Right renal pelvis (tissue), 4 donors: Measurements from ENCODE around the gene NUP98. TPM values are rescaled to one million over a fixed set of nuclear protein-coding genes. Genes with fewer than 3 reads are reported as not detected.
A peak's percentile ranks its signal among the peaks of the same experiment; 100 is the strongest.
"Not testable (repeated sequence)": the region's sequence is repeated elsewhere in the genome, so short reads cannot be mapped to it uniquely, and the experiment has no call there.

Experiments used
- DNase-seq, 4 donors: peaks; one replicate each; pipeline ENCODE4 v3.0.0-alpha.2; 2013; ENCODE audit warnings: low read depth in 4 of 4, low spot score in 3 of 4, missing footprints in 1 of 4
- polyA plus RNA-seq, 4 donors: library from polyadenylated mRNA; unstranded; fragments of 120-200 nt; gene quantifications; one replicate each; pipeline ENCODE4 v1.2.1, GENCODE V29; 2013; ENCODE audit not compliant: insufficient read length in 4 of 4

Gene NUP98
- polyA plus RNA-seq, 4 donors, result 60.2 to 63.0 (median 61.3) TPM

GRCh38 chr11:3645552-3645951 lies 151.8 kb downstream of the NUP98 start:
- DNase-seq, result no peak

GRCh38 chr11:3644817-3645235 lies 152.5 kb downstream of the NUP98 start, which contains the start of gene ART1:
ART1 (plus strand) TSS chr11:3645128; CDS start chr11:3659214, 14,086 bp downstream.
- no peak for DNase-seq

GRCh38 chr11:3643102-3643546 lies 154.2 kb downstream of the NUP98 start:
- not testable (repeated sequence) for DNase-seq

- peak; percentile 78 to 83 (median 80) for DNase-seq
Observed at GRCh38 chr11:3642071-3642951, 155.0 kb downstream of the NUP98 start.

GRCh38 chr11:3641701-3642070 lies 155.7 kb downstream of the NUP98 start, which contains the start of gene ART5:
ART5 (minus strand) TSS chr11:3641992; CDS start chr11:3641862, 130 bp downstream.
- no peak for DNase-seq

- DNase-seq, result no peak
Observed at GRCh38 chr11:3641191-3641590, 156.2 kb downstream of the NUP98 start.

- DNase-seq, result no peak
Observed at GRCh38 chr11:3639841-3640240, 157.5 kb downstream of the NUP98 start.

GRCh38 chr11:3638513-3638912 lies 158.8 kb downstream of the NUP98 start:
- DNase-seq, result no peak

GRCh38 chr11:3637201-3637600 lies 160.2 kb downstream of the NUP98 start:
- no peak for DNase-seq

- no peak for DNase-seq
Observed at GRCh38 chr11:3635641-3636375, 161.5 kb downstream of the NUP98 start.

GRCh38 chr11:3632070-3632660 lies 165.2 kb downstream of the NUP98 start:
- DNase-seq, result no peak

- no peak for DNase-seq
Observed at GRCh38 chr11:3631331-3631730, 166.0 kb downstream of the NUP98 start.

- DNase-seq, result no peak
Observed at GRCh38 chr11:3627291-3627690, 170.1 kb downstream of the NUP98 start.

- no peak for DNase-seq
Observed at GRCh38 chr11:3626250-3626960, 170.9 kb downstream of the NUP98 start.

Other genes with a start within 250 kb of the NUP98 start
- 1 to 10 TPM; 2.8 to 4.3 (median 3.5) TPM for gene ART5, start 155.6 kb downstream of the NUP98 start, polyA plus RNA-seq
- gene ART1, start 152.4 kb downstream of the NUP98 start, polyA plus RNA-seq, result under 1 TPM in 3 of 4 donors, not detected in 1; 0.10 to 0.19 (median 0.16) TPM
- 1 to 10 TPM; 1.4 to 2.6 (median 1.5) TPM for gene CHRNA10, start 126.2 kb downstream of the NUP98 start, polyA plus RNA-seq
- gene PGAP2, start 11.0 kb upstream of the NUP98 start, polyA plus RNA-seq, result 10 to 100 TPM; 33.3 to 44.2 (median 37.2) TPM
- gene RHOG, start 43.4 kb upstream of the NUP98 start, polyA plus RNA-seq, result 10 to 100 TPM; 24.7 to 31.3 (median 25.5) TPM
- gene STIM1, start 58.1 kb upstream of the NUP98 start, polyA plus RNA-seq, result 10 to 100 TPM; 31.0 to 36.0 (median 33.7) TPM